ENCODE measurements around the gene KIZ. TPM values are rescaled to one million over a fixed set of nuclear protein-coding genes. Genes with fewer than 3 reads are reported as not detected.

KIZ gene
- total RNA-seq, 2 experiments from 2014 or later = 31.1 to 33.8 TPM

GRCh38 chr20:21113697-21114096 lies 12.2 kb upstream of the KIZ start:
- Histone ChIP-seq H3K4me3 (ENCODE audit: low read length) (no peak overlapping the region), H3K36me3 (ENCODE audit: insufficient read depth, low read length) (no peaks in the 10 kb centered on the region), H3K4me1 (ENCODE audit: insufficient read depth, low read length) (no peaks in the 10 kb centered on the region), H3K9me3 (ENCODE audit: control insufficient read depth in 1 of 2, insufficient read depth in 1 of 2, low read length in 2 of 2) (no peaks in the 10 kb centered on the region), H3K27me3 (ENCODE audit: control insufficient read depth in 1 of 2, insufficient read depth in 2 of 2, low read length in 2 of 2) (peaks cover 9 to 20% of the 10 kb centered on the region in 2 experiments), H3K27ac (ENCODE audit: low read depth in 1 of 2, low read length in 2 of 2) (no peak overlapping the region)
- Mint-ChIP-seq H3K36me3 (ENCODE audit: low read depth) (no peaks in the 10 kb centered on the region), H3K4me3 (no peak overlapping the region), H3K27ac (no peak overlapping the region), H3K27me3 (peaks cover 87% of the 10 kb centered on the region), H3K9me3 (no peaks in the 10 kb centered on the region), H3K4me1 (ENCODE audit: low read depth) (no peaks in the 10 kb centered on the region)
- DNase-seq (no peak), ATAC-seq (ENCODE audit: poor library complexity) (no peak)
- ChIA-PET POLR2A (no interaction called here), CTCF (no interaction called here)
- TF ChIP-seq CTCF (IDR thresholded peaks at IDR 0.05) = no peak
- intact Hi-C loops (cut with DNase I, micrococcal nuclease) = no loop called here

- DNase-seq = no peak
- H3K36me3 ChIP-seq (ENCODE audit: insufficient read depth, low read length) = no peaks in the 10 kb centered on the region
- Mint-ChIP-seq H3K27ac (no peak overlapping the region), H3K27me3 (peaks cover 84% of the 10 kb centered on the region), H3K4me3 (no peak overlapping the region), H3K4me1 (ENCODE audit: low read depth) (no peaks in the 10 kb centered on the region), H3K36me3 (ENCODE audit: low read depth) (no peaks in the 10 kb centered on the region), H3K9me3 (no peaks in the 10 kb centered on the region)
- no peaks in the 10 kb centered on the region for H3K9me3 ChIP-seq (ENCODE audit: control insufficient read depth in 1 of 2, insufficient read depth in 1 of 2, low read length in 2 of 2)
- intact Hi-C loops (cut with DNase I, micrococcal nuclease) = no loop called here
- H3K4me3 ChIP-seq (ENCODE audit: low read length) = no peak overlapping the region
- no peaks in the 10 kb centered on the region for H3K4me1 ChIP-seq (ENCODE audit: insufficient read depth, low read length)
- TF ChIP-seq CTCF (IDR thresholded peaks at IDR 0.05) = no peak
- no peak overlapping the region for H3K27ac ChIP-seq (ENCODE audit: low read depth in 1 of 2, low read length in 2 of 2)
- ChIA-PET POLR2A (interaction anchor here (1.3 kb wide), 1 partner anchor 14 kb away, joined by 5 read pairs; no protein-coding TSS in a partner anchor), CTCF (no interaction called here)
- ATAC-seq (ENCODE audit: poor library complexity) = no peak
- peaks cover 7 to 17% of the 10 kb centered on the region in 2 experiments for H3K27me3 ChIP-seq (ENCODE audit: control insufficient read depth in 1 of 2, insufficient read depth in 2 of 2, low read length in 2 of 2)
These were observed 11.3 kb upstream of the KIZ start for GRCh38 chr20:21114584-21114983.

GRCh38 chr20:21117521-21117920 lies 8.4 kb upstream of the KIZ start:
- no peak overlapping the region for H3K27ac Mint-ChIP-seq
- H3K4me1 Mint-ChIP-seq (ENCODE audit: low read depth) = no peaks in the 10 kb centered on the region
- no peak for TF ChIP-seq CTCF (IDR thresholded peaks at IDR 0.05)
- POLR2A ChIA-PET = no interaction called here
- DNase-seq = no peak
- no peak for ATAC-seq (ENCODE audit: poor library complexity)
- peaks cover 63% of the 10 kb centered on the region for H3K27me3 Mint-ChIP-seq
- intact Hi-C loops (cut with DNase I, micrococcal nuclease) = no loop called here
- H3K4me3 ChIP-seq (ENCODE audit: low read length) = no peak overlapping the region
- no peaks in the 10 kb centered on the region for H3K9me3 Mint-ChIP-seq
- H3K36me3 Mint-ChIP-seq (ENCODE audit: low read depth) = no peaks in the 10 kb centered on the region
- no peaks in the 10 kb centered on the region for H3K36me3 ChIP-seq (ENCODE audit: insufficient read depth, low read length)
- H3K27ac ChIP-seq (ENCODE audit: low read depth in 1 of 2, low read length in 2 of 2) = no peak overlapping the region
- peaks cover 5 to 7% of the 10 kb centered on the region in 2 experiments for H3K27me3 ChIP-seq (ENCODE audit: control insufficient read depth in 1 of 2, insufficient read depth in 2 of 2, low read length in 2 of 2)
- H3K4me3 Mint-ChIP-seq = no peak overlapping the region
- no peaks in the 10 kb centered on the region for H3K9me3 ChIP-seq (ENCODE audit: control insufficient read depth in 1 of 2, insufficient read depth in 1 of 2, low read length in 2 of 2)
- CTCF ChIA-PET = no interaction called here
- H3K4me1 ChIP-seq (ENCODE audit: insufficient read depth, low read length) = no peaks in the 10 kb centered on the region
